GM12892 (cell line): ENCODE measurements around the gene MRPL27.

Experiments used
- DNase-seq: peaks from one replicate; pipeline ENCODE4 v3.0.0; 2011; ENCODE audit not compliant: insufficient read length
- FAIRE-seq: peaks from 2 replicates; lab custom pipeline; 2011; peaks lifted over from hg19 to GRCh38; lab: Jason Lieb, UNC
- POLR2A ChIP-seq: IDR thresholded peaks from 2 replicates; pipeline ENCODE4 v1.6.1; 2011; ENCODE audit warnings: low read depth, low read length, control low read depth
- POLR2AphosphoS5 ChIP-seq: IDR thresholded peaks from 2 replicates; pipeline ENCODE4 v1.6.1; 2011; ENCODE audit warnings: low read depth, low read length, control low read depth
- TAF1 ChIP-seq: IDR thresholded peaks from 2 replicates; pipeline ENCODE4 v1.6.1; 2011; ENCODE audit warnings: low read depth, mild to moderate bottlenecking, control low read depth, low read length, borderline replicate concordance

Gene MRPL27

DNA sequence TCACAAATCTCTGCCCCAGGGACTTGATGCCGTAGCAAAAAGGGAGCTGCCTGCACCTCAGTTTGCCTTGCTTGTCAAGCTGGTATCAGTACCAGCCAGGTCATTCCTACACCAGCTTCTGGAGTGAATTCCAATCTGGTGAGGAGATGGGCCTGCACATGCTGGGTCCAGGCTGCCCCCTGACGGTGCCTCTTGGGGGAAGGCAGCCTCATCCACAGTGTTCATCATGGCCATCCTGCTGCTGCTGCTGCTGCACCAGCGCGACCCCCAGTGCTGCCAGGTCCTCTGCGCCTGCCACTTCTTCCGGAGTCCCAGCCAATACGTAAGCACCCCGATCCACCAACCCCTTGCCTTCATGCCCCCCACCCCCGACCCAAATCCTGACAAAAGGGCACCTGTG is 8.3 kb downstream of the MRPL27 start:
- FAIRE-seq (no peak), DNase-seq (no peak)
- TF ChIP-seq TAF1 (no peak), POLR2AphosphoS5 (no peak)

GRCh38 chr17:50364061-50364458 is 8.9 kb downstream of the MRPL27 start:
- FAIRE-seq = no peak

DNA sequence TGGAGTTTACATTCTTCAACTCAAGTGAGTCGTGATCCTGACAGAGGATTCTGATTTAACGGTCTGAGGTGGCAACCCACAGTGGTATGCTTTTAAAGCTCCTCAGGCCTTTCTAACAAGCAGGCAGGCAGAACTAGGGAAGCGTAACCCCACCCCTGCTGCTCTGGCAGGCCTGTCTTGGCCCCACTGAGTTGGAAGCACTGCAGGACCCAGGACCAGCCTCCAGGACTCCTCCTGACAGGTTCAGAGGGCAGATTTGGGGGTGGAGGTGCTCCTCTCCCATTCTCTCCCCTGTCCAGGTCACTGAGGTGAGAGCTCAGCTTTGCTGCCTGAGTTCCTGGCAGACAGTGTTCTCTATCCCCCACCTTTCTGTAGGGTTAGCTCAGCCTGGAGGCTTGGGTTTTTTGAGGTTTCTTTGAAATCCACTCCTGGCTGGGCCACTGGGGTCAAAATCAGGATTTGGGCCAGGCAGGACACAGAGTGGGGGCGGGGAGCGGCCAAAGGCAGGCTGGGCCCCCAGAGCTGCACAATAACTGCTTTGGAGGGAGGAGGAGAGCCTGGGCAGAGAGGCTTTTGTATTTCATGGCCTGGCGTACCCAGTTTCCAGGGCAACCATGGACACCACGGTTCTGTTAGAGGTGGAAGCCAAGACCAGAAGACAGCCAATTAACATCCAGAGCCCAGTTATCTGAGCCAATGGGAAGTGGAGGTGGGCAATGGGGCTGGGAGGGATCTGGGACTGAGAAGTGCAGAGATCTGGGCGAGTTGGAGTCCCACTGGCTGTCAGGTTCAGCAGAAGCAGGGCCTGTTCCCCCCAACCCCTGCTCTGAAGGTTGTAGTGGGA is 9.5 kb downstream of the MRPL27 start:
- FAIRE-seq = no peak
- no peak; the same call in 1 of the 2 replicates for TF ChIP-seq POLR2A
- no peak for TF ChIP-seq POLR2AphosphoS5
- TF ChIP-seq TAF1 = no peak
- DNase-seq = no peak

More at GRCh38 chr17:50364061-50364458, 8.9 kb downstream of the MRPL27 start:
- TF ChIP-seq TAF1 (no peak), POLR2AphosphoS5 (peak; percentile 62)
- no peak for DNase-seq

DNA sequence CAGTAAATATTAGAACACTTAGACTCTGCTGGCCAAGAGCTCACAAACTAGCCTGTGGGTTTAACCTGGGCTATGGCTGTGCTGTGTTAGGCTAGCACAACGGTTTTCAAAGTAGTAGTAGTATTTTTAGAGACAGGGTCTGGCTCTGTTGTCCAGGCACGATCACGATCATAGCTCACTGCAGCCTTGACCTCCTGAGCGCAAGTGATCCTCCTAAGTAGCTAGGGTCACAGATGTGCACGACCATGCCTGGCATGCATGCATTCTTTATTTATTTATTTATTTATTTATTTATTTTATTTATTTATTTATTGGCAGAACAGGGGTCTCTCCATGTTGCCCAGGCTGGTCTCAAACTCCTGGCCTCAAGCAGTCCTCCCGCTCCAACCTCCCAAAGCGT is 10.3 kb downstream of the MRPL27 start:
- FAIRE-seq (no peak), DNase-seq (no peak)
- TF ChIP-seq POLR2A (no peak), TAF1 (no peak), POLR2AphosphoS5 (no peak)

DNA sequence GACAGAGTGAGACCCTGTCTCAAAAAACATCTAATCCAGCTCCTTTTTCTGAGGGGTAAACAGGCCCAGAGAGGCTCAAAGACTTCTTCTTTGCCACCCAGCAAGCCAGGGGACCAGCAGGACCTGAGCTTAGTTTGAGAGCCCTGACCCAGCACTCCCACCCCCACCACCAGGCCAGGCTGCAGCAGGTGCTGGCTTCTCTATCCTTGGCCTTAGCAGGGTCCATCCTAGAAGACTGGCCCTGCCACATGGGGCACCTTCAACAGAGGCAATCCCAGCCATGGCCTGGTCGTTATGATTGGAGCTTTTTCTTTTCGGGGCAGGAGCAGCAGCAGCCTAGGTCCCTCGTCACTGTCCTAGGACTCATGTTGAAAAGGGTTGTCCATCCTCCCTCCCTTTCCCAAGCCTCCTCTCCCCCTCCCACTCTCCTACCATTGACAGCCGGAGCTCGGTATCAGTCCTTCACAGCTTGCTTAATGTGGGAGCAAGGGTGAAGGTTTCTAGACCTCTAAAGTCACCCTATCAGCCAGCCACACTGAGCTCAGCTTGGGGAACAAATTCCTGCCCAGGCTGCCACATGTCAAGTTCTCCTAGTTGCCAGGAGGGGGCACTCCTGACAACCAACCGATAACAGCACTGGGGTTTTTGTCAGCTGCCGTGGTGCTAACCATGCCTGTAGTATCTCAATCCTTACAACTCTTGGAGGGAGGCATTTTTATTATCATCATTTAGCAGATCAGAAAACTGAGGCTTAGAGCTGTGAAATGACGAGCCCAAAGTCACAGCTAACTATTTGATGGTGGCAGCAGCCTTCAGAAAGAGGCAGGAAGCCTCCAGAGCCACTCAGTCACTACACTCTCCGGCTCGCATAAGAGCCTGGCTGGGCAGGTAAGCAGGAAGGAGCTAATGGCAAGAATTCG is 11.2 kb downstream of the MRPL27 start:
- FAIRE-seq = peak; percentile 94
- DNase-seq = peak; percentile 75
- TF ChIP-seq POLR2AphosphoS5 (no peak; the same call in 1 of the 2 replicates), TAF1 (no peak), POLR2A (no peak; the same call in 1 of the 2 replicates)

- DNase-seq = no peak
- no peak for FAIRE-seq
- TF ChIP-seq POLR2AphosphoS5 (no peak), POLR2A (no peak), TAF1 (no peak)
Observed at GRCh38 chr17:50360486-50361115, 12.4 kb downstream of the MRPL27 start.

- DNase-seq = no peak
Observed at GRCh38 chr17:50359998-50360461, 13.0 kb downstream of the MRPL27 start.

GRCh38 chr17:50359005-50359699 is 13.8 kb downstream of the MRPL27 start:
- FAIRE-seq = no peak
- TF ChIP-seq POLR2A = no peak
- no peak for TF ChIP-seq TAF1
- TF ChIP-seq POLR2AphosphoS5 = no peak
- DNase-seq = no peak

More at GRCh38 chr17:50359998-50360461, 13.0 kb downstream of the MRPL27 start:
- no peak for FAIRE-seq
- TF ChIP-seq POLR2AphosphoS5 (no peak), POLR2A (no peak), TAF1 (no peak)

GRCh38 chr17:50358177-50358576 is 14.8 kb downstream of the MRPL27 start:
- no peak for TF ChIP-seq TAF1
- no peak for TF ChIP-seq POLR2A
- no peak for TF ChIP-seq POLR2AphosphoS5
- DNase-seq (no peak), FAIRE-seq (no peak)

GRCh38 chr17:50356892-50357510 is 16.0 kb downstream of the MRPL27 start:
- no peak for TF ChIP-seq POLR2A
- no peak for TF ChIP-seq POLR2AphosphoS5
- TF ChIP-seq TAF1 = no peak
- DNase-seq = no peak
- no peak for FAIRE-seq

- FAIRE-seq (no peak), DNase-seq (no peak)
- TF ChIP-seq POLR2AphosphoS5 (no peak), POLR2A (no peak), TAF1 (no peak)
Observed at GRCh38 chr17:50356418-50356817, 16.6 kb downstream of the MRPL27 start.
